Gastroesophageal sphincter (tissue), 3 donors: ENCODE data around the gene STEAP1.

ENCODE experiments used
- CTCF ChIP-seq, 4 experiments: fragments of 200-600 bp in 2 of 4; fragments of 450-650 bp in 2 of 4; sonication (generic) in 1 of 4; IDR thresholded peaks; one replicate each; pipeline ENCODE4 v1.5.1; 2017 to 2019; ENCODE audit warnings: antibody characterized with exemption in 4 of 4, mild to moderate bottlenecking in 2 of 4, moderate library complexity in 2 of 4
- EP300 ChIP-seq: sonication (generic); formaldehyde crosslinking; IDR thresholded peaks from one replicate; pipeline ENCODE4 v1.6.1; 2017; ENCODE audit warnings: antibody characterized with exemption, mild to moderate bottlenecking
- POLR2A ChIP-seq, 2 donors: fragments of 450-650 bp; IDR thresholded peaks; one replicate each; pipeline ENCODE4 v1.6.1; 2017; ENCODE audit warnings: antibody characterized with exemption in 2 of 2, mild to moderate bottlenecking in 2 of 2, moderate library complexity in 1 of 2
- POLR2AphosphoS5 ChIP-seq: sonication (generic); formaldehyde crosslinking; IDR thresholded peaks from one replicate; pipeline ENCODE4 v1.6.1; 2017; ENCODE audit warnings: antibody characterized with exemption

GRCh38 chr7:90173127-90173844 lies 19.0 kb downstream of the STEAP1 start:
- TF ChIP-seq EP300 (no peak), POLR2AphosphoS5 (no peak), CTCF (IDR thresholded peaks at IDR 0.05) (no peak), POLR2A (IDR thresholded peaks at IDR 0.05) (no peak)
